PC-9 (cell line): ENCODE measurements around the gene ANKRD13A.

Source experiments
- CTCF ChIP-seq: fragments of 200-600 bp; sonication (generic); conservative IDR thresholded peaks from 2 replicates; pipeline ENCODE4 v1.6.1; 2017; ENCODE audit warnings: mixed run types, antibody characterized with exemption, mild to moderate bottlenecking, moderate library complexity
- EZH2 ChIP-seq: fragments of 200-600 bp; sonication (generic); IDR thresholded peaks from 2 replicates; pipeline ENCODE4 v1.8.0; 2017; ENCODE audit warnings: antibody characterized with exemption, low read depth

GRCh38 chr12:110033888-110034287 is 34.7 kb downstream of the ANKRD13A start:
- TF ChIP-seq CTCF, result no peak
- TF ChIP-seq EZH2, result no peak
